Transverse colon (tissue), 4 donors: ENCODE data around the gene ATP10D.

Experiments
- EP300 ChIP-seq: sonication (generic); formaldehyde crosslinking; IDR thresholded peaks from one replicate; pipeline ENCODE4 v1.6.1; 2017; ENCODE audit warnings: antibody characterized with exemption, low read depth
- POLR2A ChIP-seq: fragments of 450-650 bp; IDR thresholded peaks from one replicate; pipeline ENCODE4 v1.6.1; 2016; ENCODE audit warnings: antibody characterized with exemption, mild to moderate bottlenecking, moderate library complexity
- POLR2AphosphoS5 ChIP-seq, 3 donors: sonication (generic); formaldehyde crosslinking; IDR thresholded peaks; one replicate each; pipeline ENCODE4 v1.6.1; 2016; ENCODE audit warnings: antibody characterized with exemption in 3 of 3
- TF ChIP-seq, protein P1 (sequence below), 5 experiments: fragments of 200-600 bp in 3 of 5; fragments of 450-650 bp in 2 of 5; sonication (generic) in 3 of 5; IDR thresholded peaks; 1 replicate in 2 of 5; 2 replicates in 3 of 5; pipeline ENCODE4 v1.5.1; 2016 to 2017; ENCODE audit warnings: antibody characterized with exemption in 5 of 5, inconsistent platforms in 3 of 5, mild to moderate bottlenecking in 2 of 5, moderate library complexity in 1 of 5

GRCh38 chr4:47466056-47466785, 18.9 kb upstream of the ATP10D start:
- no peak for TF ChIP-seq POLR2AphosphoS5 (IDR thresholded peaks at IDR 0.05)
- TF ChIP-seq, protein P1, sequence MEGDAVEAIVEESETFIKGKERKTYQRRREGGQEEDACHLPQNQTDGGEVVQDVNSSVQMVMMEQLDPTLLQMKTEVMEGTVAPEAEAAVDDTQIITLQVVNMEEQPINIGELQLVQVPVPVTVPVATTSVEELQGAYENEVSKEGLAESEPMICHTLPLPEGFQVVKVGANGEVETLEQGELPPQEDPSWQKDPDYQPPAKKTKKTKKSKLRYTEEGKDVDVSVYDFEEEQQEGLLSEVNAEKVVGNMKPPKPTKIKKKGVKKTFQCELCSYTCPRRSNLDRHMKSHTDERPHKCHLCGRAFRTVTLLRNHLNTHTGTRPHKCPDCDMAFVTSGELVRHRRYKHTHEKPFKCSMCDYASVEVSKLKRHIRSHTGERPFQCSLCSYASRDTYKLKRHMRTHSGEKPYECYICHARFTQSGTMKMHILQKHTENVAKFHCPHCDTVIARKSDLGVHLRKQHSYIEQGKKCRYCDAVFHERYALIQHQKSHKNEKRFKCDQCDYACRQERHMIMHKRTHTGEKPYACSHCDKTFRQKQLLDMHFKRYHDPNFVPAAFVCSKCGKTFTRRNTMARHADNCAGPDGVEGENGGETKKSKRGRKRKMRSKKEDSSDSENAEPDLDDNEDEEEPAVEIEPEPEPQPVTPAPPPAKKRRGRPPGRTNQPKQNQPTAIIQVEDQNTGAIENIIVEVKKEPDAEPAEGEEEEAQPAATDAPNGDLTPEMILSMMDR (IDR thresholded peaks at IDR 0.05), result no peak
- TF ChIP-seq POLR2A, result no peak
- no peak for TF ChIP-seq EP300
